Lower lobe of right lung (tissue), 2 donors: ENCODE measurements around the gene ZDHHC3. TPM values are rescaled to one million over a fixed set of nuclear protein-coding genes. Genes with fewer than 3 reads are reported as not detected.

Experiments used
- ATAC-seq, 2 donors: fragments of 200-7000 bp; cut with Tn5 transposase; one replicate each; pipeline ENCODE4 v1.9.1; 2020 to 2022; ENCODE audit warnings: mild to moderate bottlenecking in 2 of 2, moderate library complexity in 2 of 2
- DNase-seq: peaks from one replicate; pipeline ENCODE4 v3.0.0-alpha.2; 2020
- H3K27ac ChIP-seq: fragments of 200-600 bp; one replicate; pipeline ENCODE4 v1.8.0; 2022
- H3K27me3 ChIP-seq: fragments of 200-600 bp; one replicate; pipeline ENCODE4 v1.8.0; 2022; ENCODE audit warnings: low read depth
- H3K36me3 ChIP-seq: fragments of 200-600 bp; one replicate; pipeline ENCODE4 v1.8.0; 2022; ENCODE audit warnings: mild to moderate bottlenecking
- H3K4me1 ChIP-seq: fragments of 200-600 bp; one replicate; pipeline ENCODE4 v1.8.0; 2022
- H3K4me3 ChIP-seq: fragments of 200-600 bp; one replicate; pipeline ENCODE4 v1.8.0; 2022; ENCODE audit warnings: mild to moderate bottlenecking
- H3K9me3 ChIP-seq: fragments of 200-600 bp; one replicate; pipeline ENCODE4 v1.8.0; 2022
- intact Hi-C: fragments of 100-400 bp; cut with DNase I; formaldehyde crosslinking; loops from one replicate; pipeline ENCODE4 v1.11.0; 2022
- total RNA-seq: library from RNA; stranded (reverse); fragmentation: NEBNext Ultra II Directional; extraction: Animal tissue kit (Norgen Biotek cat#: 25700); gene quantifications from one replicate; pipeline ENCODE4 v1.2.1, GENCODE V29; 2021
- TF ChIP-seq, protein P1 (sequence below): fragments of 200-600 bp; IDR thresholded peaks from one replicate; pipeline ENCODE4 v1.8.0; 2022; ENCODE audit warnings: antibody characterized with exemption, mild to moderate bottlenecking
- donor health status: DM: no; HTN: yes; CAD: no; lungs with severe emphysema.

Gene ZDHHC3
- total RNA-seq, 1 donor from 2014 or later, result 110 TPM

DNA sequence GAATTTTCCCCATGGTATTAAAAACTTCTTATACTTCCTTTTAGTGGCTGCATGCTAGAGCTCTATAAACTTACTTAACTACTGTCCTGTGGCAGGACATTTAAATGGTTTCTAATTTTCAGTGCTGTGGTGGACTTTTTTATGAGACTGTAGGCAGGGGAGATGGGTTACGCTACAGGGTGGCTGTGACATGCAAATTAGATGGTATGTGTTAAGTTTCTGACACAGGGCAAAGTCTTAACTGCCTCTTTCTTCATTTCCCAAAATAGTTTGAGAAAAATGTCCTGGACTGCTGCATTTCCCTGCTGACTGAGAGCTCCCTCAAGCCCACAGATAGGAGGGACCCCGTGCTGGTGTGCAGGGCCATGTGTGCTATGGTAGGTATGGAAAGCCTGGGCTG lies 79.5 kb downstream of the ZDHHC3 start:
- H3K27me3 ChIP-seq, result peaks cover 11% of the 10 kb centered on the region
- H3K36me3 ChIP-seq, result no peaks in the 10 kb centered on the region
- TF ChIP-seq, protein P1, sequence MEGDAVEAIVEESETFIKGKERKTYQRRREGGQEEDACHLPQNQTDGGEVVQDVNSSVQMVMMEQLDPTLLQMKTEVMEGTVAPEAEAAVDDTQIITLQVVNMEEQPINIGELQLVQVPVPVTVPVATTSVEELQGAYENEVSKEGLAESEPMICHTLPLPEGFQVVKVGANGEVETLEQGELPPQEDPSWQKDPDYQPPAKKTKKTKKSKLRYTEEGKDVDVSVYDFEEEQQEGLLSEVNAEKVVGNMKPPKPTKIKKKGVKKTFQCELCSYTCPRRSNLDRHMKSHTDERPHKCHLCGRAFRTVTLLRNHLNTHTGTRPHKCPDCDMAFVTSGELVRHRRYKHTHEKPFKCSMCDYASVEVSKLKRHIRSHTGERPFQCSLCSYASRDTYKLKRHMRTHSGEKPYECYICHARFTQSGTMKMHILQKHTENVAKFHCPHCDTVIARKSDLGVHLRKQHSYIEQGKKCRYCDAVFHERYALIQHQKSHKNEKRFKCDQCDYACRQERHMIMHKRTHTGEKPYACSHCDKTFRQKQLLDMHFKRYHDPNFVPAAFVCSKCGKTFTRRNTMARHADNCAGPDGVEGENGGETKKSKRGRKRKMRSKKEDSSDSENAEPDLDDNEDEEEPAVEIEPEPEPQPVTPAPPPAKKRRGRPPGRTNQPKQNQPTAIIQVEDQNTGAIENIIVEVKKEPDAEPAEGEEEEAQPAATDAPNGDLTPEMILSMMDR, result no peak
- no peaks in the 10 kb centered on the region for H3K4me1 ChIP-seq
- H3K9me3 ChIP-seq, result no peaks in the 10 kb centered on the region
- no peak for DNase-seq
- no peak overlapping the region for H3K27ac ChIP-seq
- H3K4me3 ChIP-seq, result no peak overlapping the region
- ATAC-seq, result no peak
- intact Hi-C loops, result no loop called here

DNA sequence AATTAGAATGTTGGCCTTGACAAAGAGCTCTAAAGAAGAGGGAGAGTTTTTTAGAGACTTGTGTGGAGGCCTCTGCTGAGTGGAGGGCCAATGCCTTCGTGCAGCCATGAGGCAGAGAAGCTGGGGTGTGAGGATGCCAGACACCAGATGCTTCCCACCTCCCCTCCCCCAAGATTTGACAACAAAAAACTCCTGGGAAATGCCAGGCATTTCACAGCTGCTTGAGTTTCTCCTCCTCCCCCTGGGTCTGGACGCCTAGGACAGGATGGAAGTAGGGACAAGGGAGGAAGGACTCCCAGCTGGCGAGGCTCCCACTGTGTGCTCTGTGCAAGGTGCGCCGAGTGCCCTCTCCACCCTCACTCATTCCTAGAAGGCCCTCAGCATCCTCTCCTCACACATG lies 81.5 kb downstream of the ZDHHC3 start:
- Histone ChIP-seq H3K4me3 (no peak overlapping the region), H3K27ac (no peak overlapping the region), H3K36me3 (no peaks in the 10 kb centered on the region), H3K9me3 (no peaks in the 10 kb centered on the region), H3K4me1 (no peaks in the 10 kb centered on the region), H3K27me3 (peaks cover 6% of the 10 kb centered on the region)
- intact Hi-C loops, result no loop called here
- TF ChIP-seq, protein P1, result no peak
- ATAC-seq (no peak), DNase-seq (no peak)

DNA sequence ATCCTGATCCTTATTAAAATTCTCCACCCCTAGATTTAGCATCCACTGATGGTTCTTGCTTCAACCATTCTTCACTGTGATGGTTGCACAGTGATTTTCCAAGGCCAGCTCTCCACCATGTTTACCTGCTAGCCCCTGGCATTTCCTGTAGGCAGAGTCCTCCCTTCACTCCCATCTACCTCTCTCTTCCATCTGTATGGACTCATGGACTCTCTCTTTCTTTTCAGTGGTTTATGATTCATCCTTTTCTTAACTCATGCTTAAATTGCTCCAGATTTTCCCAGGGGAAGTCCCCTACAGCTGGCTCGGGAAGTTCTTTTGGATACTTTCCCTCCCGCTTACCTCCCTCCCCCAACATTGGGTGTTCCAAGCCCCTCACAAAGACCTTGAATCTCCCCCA lies 82.9 kb downstream of the ZDHHC3 start:
- no peak for ATAC-seq
- TF ChIP-seq, protein P1, result no peak

DNA sequence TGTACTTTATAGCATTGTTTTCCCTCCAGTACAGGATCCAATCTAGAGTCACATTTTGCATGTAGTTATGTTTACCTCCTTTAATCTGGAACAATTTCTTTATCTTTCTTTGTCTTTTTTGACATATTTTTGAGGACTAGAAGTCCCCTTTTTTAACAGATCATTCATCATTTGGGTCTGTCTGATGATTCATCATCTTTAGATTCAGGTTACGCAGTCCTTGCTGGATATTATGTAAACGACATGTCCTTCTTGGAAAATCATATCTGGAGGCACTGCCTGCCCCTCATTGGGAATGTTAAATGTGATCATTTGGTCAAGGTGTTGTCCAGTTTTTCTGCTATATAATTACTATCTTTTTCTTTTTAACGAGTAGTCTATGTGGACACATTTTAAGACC lies 83.3 kb downstream of the ZDHHC3 start:
- no peak overlapping the region for H3K4me3 ChIP-seq
- intact Hi-C loops, result no loop called here
- DNase-seq, result no peak
- no peaks in the 10 kb centered on the region for H3K27me3 ChIP-seq
- TF ChIP-seq, protein P1, result no peak
- no peaks in the 10 kb centered on the region for H3K36me3 ChIP-seq
- no peak for ATAC-seq
- no peak overlapping the region for H3K27ac ChIP-seq
- no peaks in the 10 kb centered on the region for H3K9me3 ChIP-seq
- no peaks in the 10 kb centered on the region for H3K4me1 ChIP-seq

More for the DNA sequence above, 82.9 kb downstream of the ZDHHC3 start:
- DNase-seq, result no peak
- no peak overlapping the region for H3K4me3 ChIP-seq
- H3K36me3 ChIP-seq, result no peaks in the 10 kb centered on the region
- H3K27ac ChIP-seq, result no peak overlapping the region
- H3K9me3 ChIP-seq, result no peaks in the 10 kb centered on the region
- intact Hi-C loops, result no loop called here
- H3K4me1 ChIP-seq, result no peaks in the 10 kb centered on the region
- no peaks in the 10 kb centered on the region for H3K27me3 ChIP-seq

DNA sequence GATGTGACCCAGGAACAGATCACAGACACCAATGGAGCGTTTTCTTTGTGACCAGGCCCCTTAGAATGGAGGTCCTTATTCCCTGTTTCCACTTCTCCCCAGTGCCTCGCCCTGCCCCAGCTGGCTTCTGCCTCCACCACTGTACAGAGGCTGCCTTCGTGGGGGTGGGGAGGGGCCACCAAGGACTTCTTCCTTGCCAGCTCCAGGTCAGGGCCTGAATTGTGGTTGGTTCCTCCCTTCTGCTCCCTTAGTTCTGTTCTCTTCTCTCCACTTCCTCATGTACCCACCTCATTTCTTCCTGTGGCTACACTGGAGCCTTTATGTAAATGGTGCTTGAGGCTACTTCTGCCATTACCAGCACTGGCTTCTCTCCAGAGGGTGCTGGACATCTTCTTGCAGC lies 85.1 kb downstream of the ZDHHC3 start:
- H3K9me3 ChIP-seq, result no peaks in the 10 kb centered on the region
- DNase-seq (no peak), ATAC-seq (no peak)
- TF ChIP-seq, protein P1, result no peak
- intact Hi-C loops, result no loop called here
- H3K36me3 ChIP-seq, result no peaks in the 10 kb centered on the region
- no peak overlapping the region for H3K27ac ChIP-seq
- no peaks in the 10 kb centered on the region for H3K4me1 ChIP-seq
- no peak overlapping the region for H3K4me3 ChIP-seq
- no peaks in the 10 kb centered on the region for H3K27me3 ChIP-seq

DNA sequence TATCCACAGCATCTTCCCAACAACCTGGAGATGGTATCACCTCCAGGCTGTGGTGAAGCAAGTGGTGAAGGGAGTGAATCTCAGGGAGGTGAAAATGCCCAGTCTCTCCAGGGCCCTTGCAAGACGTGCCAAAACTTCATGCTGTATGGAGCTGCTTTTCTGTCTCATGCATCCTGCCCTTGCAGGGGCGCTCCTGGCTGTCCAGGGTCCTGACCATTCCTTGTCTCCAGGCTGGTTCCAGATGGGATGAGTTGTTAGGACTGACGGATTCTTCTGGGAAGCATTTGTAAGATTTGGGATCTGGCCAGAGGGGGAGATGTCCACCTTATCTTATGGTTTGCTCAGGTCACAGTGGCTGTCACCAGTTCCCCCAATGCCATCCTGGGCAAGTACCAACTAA lies 85.7 kb downstream of the ZDHHC3 start:
- Histone ChIP-seq H3K27me3 (no peaks in the 10 kb centered on the region), H3K36me3 (no peaks in the 10 kb centered on the region), H3K4me1 (no peaks in the 10 kb centered on the region), H3K9me3 (no peaks in the 10 kb centered on the region), H3K4me3 (no peak overlapping the region), H3K27ac (no peak overlapping the region)
- intact Hi-C loops, result no loop called here
- TF ChIP-seq, protein P1, result no peak
- ATAC-seq (no peak), DNase-seq (no peak)
